ENCODE measurements around the gene USP54. TPM values are rescaled to one million over a fixed set of nuclear protein-coding genes. Genes with fewer than 3 reads are reported as not detected.
A peak's percentile ranks its signal among the peaks of the same experiment; 100 is the strongest.
"Not testable (repeated sequence)": the region's sequence is repeated elsewhere in the genome, so short reads cannot be mapped to it uniquely, and the experiment has no call there.

The USP54 gene, protein sequence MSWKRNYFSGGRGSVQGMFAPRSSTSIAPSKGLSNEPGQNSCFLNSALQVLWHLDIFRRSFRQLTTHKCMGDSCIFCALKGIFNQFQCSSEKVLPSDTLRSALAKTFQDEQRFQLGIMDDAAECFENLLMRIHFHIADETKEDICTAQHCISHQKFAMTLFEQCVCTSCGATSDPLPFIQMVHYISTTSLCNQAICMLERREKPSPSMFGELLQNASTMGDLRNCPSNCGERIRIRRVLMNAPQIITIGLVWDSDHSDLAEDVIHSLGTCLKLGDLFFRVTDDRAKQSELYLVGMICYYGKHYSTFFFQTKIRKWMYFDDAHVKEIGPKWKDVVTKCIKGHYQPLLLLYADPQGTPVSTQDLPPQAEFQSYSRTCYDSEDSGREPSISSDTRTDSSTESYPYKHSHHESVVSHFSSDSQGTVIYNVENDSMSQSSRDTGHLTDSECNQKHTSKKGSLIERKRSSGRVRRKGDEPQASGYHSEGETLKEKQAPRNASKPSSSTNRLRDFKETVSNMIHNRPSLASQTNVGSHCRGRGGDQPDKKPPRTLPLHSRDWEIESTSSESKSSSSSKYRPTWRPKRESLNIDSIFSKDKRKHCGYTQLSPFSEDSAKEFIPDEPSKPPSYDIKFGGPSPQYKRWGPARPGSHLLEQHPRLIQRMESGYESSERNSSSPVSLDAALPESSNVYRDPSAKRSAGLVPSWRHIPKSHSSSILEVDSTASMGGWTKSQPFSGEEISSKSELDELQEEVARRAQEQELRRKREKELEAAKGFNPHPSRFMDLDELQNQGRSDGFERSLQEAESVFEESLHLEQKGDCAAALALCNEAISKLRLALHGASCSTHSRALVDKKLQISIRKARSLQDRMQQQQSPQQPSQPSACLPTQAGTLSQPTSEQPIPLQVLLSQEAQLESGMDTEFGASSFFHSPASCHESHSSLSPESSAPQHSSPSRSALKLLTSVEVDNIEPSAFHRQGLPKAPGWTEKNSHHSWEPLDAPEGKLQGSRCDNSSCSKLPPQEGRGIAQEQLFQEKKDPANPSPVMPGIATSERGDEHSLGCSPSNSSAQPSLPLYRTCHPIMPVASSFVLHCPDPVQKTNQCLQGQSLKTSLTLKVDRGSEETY (N-terminal part only)
- 1 to 10 TPM; 4.6 to 6.2 TPM for total RNA-seq

DNA sequence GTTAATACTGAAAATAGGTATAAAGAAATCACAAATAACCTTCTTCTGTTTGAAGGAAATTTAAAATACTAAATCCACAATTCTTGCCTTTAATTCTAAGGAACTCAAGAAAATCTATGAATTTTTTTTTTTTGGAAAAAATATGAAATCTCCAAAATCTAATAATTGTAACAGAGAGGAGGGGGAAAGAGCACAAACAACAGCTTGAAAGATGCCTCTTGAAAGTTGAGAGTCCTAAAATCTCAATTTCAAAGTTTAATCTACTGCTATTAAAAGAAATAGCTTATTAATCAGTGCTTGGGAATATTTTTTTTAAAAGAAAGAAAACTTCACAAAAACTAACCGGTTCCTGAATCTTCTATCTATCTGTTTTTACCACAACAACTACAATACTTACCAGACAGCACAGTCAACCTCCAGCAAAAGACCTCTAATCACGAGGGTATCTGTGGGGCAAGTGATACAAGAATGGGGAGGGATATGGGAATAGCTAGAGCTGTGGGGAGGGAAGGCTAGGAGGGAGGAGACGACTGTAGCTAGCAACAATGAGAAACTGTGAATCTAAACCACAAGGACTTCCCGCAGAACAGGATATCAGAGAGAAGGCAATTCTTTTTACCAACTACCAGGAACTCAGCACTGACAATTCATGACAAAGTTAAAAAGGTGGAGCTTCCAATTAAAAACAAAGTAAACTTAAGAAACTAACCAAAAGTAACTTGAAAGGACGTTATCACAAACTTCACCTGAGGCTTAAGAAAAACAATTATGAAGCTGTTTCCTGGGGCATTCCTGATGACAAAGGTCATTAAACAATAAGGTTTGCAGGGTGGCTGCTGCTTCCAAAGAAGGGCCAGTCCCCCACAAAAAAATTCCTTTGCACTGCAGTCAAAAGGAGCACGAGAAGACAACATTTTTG, at the start of gene USP54:
Gene USP54 (minus strand): TSS at position 462 of the 919 bp plus-strand sequence. CDS start 15,684 bp downstream, outside the sequence.
- peak; percentile 55 to 73 for ATAC-seq
- Mint-ChIP-seq H3K36me3 (no peaks in the 10 kb centered on the region), H3K9me3 (no peaks in the 10 kb centered on the region), H3K27ac (peak within 1 kb of the TSS; percentile 24 to 68)
- DNase-seq (ENCODE audit: low spot score in 2 of 2), result no peak

DNA sequence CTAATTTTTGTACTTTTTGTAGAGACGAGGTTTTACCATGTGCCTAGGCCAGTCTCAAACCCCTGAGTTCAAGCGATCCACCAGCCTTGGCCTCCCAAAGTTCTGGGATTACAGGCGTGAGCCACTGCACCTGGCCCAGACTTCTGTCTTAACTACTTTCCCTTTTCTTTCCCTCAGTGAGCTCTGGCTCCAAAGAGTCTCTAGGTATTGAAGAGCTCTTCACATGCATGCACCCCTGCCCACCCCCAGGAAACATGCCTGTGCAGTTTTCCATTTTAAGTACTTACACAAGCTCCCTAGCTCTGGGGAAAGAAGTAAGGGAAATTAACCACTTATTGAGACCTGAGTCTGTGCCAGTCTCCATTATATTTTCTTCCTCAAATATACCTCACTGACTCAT, 48.1 kb upstream of the USP54 start:
- Mint-ChIP-seq H3K27ac (no peak overlapping the region), H3K9me3 (no peaks in the 10 kb centered on the region), H3K36me3 (no peaks in the 10 kb centered on the region)
- no peak for ATAC-seq
- DNase-seq (ENCODE audit: low spot score in 2 of 2), result no peak

DNA sequence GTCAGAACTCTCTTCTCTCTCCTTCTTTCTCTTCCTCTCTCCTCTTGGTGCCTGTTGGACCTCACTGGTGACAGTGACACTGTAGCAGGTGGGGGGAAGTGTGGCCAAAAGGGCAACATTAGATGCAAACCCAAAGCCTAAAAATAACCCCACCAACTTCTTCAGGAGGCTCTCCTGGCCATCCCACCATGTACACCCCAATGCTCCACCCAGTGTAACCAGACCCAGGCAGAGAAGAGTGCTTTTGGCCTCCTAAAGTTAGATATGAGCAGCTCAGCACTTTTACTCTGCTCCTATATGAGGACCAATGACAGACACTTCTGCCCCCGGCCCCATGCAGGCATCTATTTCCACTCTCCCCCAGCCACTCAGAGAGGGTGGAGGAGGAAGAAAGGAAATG, 44.6 kb upstream of the USP54 start:
- no peaks in the 10 kb centered on the region for H3K36me3 Mint-ChIP-seq
- no peak overlapping the region for H3K27ac Mint-ChIP-seq
- DNase-seq (ENCODE audit: low spot score in 2 of 2) (no peak), ATAC-seq (no peak)
- no peaks in the 10 kb centered on the region for H3K9me3 Mint-ChIP-seq

DNA sequence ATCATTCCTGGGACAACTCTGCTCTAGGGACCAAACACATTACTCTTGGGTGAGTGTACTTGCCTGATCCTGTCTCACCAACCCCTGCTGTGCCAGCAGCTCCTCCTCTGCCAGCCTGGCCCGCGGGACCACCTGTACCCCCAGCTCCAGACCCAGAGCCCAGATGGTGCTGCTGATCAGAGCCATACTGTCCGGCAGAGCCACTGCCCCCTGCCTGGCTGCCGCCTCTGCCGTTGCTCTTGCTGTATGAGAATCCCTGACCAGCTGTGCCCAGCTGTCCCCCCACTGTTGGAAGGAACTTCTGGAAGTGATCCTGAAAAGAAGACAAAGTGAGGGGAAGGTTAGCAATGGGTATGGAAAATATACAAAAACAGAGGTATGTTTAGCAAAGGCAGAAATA, 43.3 kb upstream of the USP54 start:
- peak in 1 of 2 donors; percentile 35 for DNase-seq (ENCODE audit: low spot score in 2 of 2)
- H3K27ac Mint-ChIP-seq, result no peak overlapping the region
- H3K9me3 Mint-ChIP-seq, result no peaks in the 10 kb centered on the region
- H3K36me3 Mint-ChIP-seq, result no peaks in the 10 kb centered on the region
- ATAC-seq, result no peak

DNA sequence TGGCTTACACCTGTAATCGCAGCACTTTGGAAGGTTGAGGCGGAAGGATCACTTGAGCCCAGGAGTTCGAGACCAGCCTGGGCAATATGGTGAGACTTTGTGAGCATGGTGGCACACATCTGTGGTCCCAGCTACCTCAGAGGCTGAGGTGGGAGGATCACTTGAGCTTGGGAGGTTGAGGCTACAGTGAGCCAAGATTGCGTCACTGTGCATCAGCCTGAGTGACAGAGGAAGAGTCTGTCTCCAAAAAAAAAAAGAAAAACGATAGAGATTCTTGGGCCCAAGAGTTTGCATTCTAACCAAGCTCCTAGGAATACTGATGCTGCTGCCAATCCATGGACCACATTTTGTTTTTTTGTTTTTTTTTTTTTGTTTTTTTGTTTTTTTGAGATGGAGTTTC, 38.0 kb upstream of the USP54 start:
- DNase-seq (ENCODE audit: low spot score in 2 of 2), result no peak
- Mint-ChIP-seq H3K36me3 (peaks cover 7 to 10% of the 10 kb centered on the region in 2 donors), H3K9me3 (no peaks in the 10 kb centered on the region), H3K27ac (no peak overlapping the region)
- no peak for ATAC-seq

DNA sequence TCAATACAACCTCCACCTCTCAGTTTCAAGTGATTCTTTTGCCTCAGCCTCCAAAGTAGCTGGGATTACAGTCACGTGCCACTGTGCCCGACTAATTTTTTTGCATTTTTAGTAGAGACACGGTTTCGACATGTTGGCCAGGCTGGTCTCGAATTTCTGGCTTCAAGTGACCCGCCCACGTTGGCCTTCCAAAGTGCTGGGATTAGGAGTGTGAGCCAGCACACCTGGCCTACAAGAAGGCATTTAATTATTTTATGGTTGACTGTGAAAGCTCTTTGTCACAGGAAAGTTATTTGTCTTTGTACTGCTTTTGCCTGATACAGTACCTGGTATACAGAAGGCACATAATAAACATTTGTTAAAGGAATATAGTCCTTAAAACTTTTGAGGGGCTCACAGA, 37.3 kb upstream of the USP54 start:
- ATAC-seq (no peak), DNase-seq (ENCODE audit: low spot score in 2 of 2) (no peak)
- H3K9me3 Mint-ChIP-seq, result no peaks in the 10 kb centered on the region
- H3K36me3 Mint-ChIP-seq, result peaks cover 7 to 10% of the 10 kb centered on the region in 2 donors
- H3K27ac Mint-ChIP-seq, result no peak overlapping the region

DNA sequence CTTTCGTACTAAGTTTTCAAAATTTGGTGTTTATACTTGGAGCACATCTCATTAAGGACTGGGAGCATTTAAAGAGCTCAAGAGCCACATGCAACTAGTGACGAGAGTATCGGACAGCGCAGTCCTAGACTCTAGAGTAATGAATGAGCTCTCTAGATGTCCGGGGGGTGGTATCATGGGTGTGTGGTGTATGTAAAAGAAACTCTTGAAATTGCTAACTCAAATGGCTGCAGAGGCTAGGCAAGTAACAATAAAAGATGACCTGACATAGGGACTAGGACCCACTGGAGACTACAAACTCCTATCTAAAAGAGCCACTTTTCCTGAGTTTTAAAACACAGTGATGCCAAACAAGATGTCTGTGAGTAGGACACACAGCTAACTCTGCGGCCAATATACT, 36.2 kb upstream of the USP54 start:
- Mint-ChIP-seq H3K36me3 (peaks cover 7 to 10% of the 10 kb centered on the region in 2 donors), H3K9me3 (no peaks in the 10 kb centered on the region), H3K27ac (peak overlapping the region in 1 of 2 donors; percentile 96)

DNA sequence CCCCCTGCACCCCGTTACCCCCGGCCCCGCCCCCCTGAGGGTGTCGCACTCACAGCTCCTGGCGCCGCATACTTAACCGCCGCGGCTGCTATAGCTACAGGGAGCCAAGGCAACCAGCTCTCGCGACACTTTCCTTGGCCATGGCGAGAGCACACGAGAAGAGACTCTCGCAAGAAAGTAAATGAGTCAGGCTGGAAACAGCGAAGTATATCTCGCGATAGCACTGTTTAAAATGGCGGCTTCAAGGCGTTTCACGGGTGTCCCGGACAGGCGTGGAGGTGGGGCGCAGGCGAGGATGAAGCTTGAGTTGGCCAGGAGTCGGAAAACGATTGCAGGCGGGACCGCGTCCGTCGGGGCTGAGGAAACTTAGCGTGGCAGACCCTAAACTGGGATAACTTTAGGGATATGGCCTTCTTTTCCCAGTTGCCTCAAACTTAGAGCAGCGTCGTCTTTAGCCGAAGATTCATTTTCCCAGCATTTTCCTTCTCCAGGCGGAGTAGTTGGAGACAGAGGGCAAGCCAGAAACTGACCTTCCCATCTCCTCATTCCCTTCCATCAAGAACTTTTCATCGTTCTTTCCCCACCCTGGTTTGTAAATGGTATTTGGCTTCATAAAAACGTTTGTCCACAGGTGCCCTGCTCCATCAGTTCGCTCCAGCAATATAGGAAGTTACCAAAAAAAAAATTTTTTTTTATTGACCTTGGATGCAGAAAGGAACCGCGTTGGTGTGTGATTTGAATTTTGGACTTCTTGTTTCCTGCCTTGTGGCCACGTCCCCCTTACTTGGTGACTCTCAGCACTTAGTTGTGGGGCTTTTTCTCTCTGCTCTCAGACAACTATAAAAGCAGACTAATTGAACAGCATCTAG, 35.0 kb upstream of the USP54 start:
- H3K36me3 Mint-ChIP-seq, result peaks cover 7 to 10% of the 10 kb centered on the region in 2 donors
- peak; percentile 88 to 93 for DNase-seq (ENCODE audit: low spot score in 2 of 2)
- peak overlapping the region; percentile 96 to 98 for H3K27ac Mint-ChIP-seq
- H3K9me3 Mint-ChIP-seq, result no peaks in the 10 kb centered on the region
- peak; percentile 99 for ATAC-seq

More for the DNA sequence above, 36.2 kb upstream of the USP54 start:
- ATAC-seq (no peak), DNase-seq (ENCODE audit: low spot score in 2 of 2) (no peak)

DNA sequence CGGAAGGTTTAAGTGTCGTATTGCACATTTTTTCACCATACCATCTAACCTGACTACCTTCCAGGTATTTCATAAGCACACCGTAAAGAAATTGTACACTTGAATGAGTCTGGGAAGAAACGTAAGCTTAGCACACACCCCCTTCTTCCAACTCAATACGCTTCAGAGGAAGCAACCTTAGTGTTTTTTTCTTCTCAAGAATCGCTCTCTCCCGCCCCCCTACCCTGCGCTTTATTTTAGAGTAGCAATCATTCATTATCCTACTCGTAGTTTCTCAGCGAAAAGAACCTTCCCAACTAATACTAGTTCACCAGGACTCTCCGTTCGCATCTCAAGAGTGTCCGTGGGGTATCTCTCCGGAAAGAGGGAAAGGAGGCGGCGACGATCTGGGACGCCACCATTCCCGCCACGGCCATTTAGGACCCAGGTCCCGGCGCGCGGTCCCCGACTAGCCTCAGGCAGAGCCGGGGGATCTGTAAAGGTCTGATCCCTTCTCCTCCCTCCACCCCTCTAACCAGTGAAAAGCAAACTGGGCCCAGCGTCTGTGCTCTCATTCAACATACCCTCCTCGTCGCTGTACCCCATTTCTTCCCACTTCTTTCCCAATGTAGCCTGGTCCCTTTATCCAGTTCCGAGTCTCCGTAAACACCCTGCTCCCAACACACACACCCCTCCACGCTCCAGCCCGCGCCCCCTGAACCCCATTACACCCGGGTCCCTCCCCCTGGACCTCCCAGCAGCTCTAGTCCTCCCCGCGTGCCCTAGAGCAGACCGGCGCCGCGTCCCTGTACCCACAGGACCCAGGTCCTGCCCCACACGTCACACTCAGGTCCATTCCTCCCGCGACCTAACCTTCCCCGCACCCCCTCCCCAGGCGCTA, 34.1 kb upstream of the USP54 start:
- H3K36me3 Mint-ChIP-seq, result peaks cover 7 to 10% of the 10 kb centered on the region in 2 donors
- ATAC-seq (peak; percentile 2 to 71), DNase-seq (ENCODE audit: low spot score in 2 of 2) (no peak)
- H3K9me3 Mint-ChIP-seq, result no peaks in the 10 kb centered on the region
- H3K27ac Mint-ChIP-seq, result peak overlapping the region; percentile 96 to 98

DNA sequence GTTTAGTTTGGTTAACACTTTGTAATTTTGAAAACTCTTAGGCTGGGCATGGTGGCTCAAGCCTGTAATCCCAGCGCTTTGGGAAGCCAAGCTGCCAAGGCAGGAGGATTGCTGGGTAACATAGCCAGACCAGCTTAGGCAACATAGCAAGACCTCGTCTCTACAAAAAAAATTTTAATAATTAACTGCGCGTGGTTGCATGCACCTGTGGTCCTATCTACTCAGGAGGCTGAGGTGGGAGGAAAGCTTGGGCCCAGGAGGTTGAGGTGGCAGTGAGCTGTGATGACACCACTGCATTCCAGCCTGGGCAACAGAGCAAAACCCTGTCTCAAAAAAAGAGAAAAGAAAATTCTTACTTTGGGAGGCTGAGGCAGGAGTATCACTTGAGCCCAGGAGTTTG, 31.9 kb upstream of the USP54 start:
- no peak for DNase-seq (ENCODE audit: low spot score in 2 of 2)
- H3K9me3 Mint-ChIP-seq, result no peaks in the 10 kb centered on the region
- H3K36me3 Mint-ChIP-seq, result peaks cover 7 to 10% of the 10 kb centered on the region in 2 donors
- ATAC-seq, result no peak
- H3K27ac Mint-ChIP-seq, result no peak overlapping the region

DNA sequence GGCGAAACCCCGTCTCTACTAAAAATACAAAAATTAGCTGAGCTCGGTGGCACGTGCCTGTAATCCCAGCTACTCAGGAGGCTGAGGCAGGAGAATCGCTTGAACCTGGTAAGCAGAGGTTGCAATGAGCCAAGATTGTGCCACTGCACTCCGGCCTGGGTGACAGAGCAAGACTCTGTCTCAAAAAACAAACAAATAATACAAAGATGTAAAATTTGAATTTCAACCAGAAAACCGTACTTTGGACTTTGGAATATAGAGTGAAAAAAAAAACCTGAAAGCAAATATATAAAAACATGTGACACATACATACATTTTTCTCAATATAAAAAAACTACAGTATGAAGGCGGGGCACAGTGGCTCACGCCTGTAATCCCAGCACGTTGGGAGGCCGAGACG, 29.8 kb upstream of the USP54 start:
- H3K9me3 Mint-ChIP-seq; H3K36me3 Mint-ChIP-seq; ATAC-seq; H3K27ac Mint-ChIP-seq; DNase-seq (ENCODE audit: low spot score in 2 of 2): not testable (repeated sequence)

DNA sequence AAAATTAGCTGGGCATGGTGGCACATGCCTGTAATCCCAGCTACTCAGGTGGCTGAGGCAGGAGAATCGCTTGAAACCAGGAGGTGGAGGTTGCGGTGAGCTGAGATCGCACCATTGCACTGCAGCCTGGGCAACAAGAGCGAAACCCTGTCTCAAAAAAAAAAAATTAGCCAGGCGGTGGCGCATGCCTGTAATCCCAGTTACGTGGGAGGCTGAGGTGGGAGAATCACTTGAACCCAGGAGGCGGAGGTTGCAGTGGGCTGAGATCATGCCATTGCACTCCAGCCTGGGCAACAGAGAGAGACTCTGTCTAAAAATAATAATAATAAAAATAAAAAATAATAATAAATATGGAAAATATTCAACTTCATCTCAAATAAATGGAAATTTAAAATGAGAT, 26.0 kb upstream of the USP54 start:
- DNase-seq (ENCODE audit: low spot score in 2 of 2); H3K27ac Mint-ChIP-seq; ATAC-seq; H3K9me3 Mint-ChIP-seq; H3K36me3 Mint-ChIP-seq: not testable (repeated sequence)

DNA sequence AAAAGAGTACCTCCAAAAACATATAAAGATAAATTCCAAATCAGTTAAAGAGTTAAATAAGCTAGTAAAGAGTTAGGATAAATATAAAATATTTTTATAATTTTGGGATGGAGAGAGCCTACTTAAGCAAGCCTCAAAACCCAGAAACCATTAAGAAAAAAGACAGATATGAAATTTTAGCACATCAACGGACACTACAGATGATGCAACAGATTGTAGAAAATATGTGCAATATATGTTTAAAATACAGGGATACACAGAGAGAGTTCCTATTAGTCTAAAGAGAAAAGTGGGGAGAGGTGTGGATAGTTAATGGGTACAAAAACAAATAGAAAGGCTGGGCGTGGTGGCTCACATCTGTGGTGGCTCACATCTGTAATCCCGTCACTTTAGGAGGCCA, 23.6 kb upstream of the USP54 start:
- Mint-ChIP-seq H3K9me3 (no peaks in the 10 kb centered on the region), H3K36me3 (no peaks in the 10 kb centered on the region), H3K27ac (no peak overlapping the region)
- DNase-seq (ENCODE audit: low spot score in 2 of 2) (no peak), ATAC-seq (no peak)

DNA sequence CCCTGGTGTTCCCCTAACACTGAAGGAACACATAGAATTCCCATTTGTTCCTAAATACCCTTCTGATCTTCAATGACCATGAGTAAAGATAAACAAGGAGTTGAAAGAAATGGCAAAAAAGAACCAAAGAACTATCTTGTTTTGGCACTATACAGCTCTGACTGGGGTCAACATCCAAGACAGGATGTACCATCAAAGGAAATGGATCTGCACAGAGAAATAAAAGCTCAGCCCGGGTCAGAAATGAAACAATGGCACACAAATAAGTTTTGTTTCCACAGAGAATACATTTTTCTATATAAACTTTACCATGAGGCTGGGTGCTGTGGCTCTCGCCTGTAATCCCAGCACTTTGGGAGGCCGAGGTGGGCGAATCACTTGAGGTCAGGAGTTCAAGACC, 18.0 kb upstream of the USP54 start:
- ATAC-seq, result no peak
- H3K9me3 Mint-ChIP-seq, result no peaks in the 10 kb centered on the region
- no peak overlapping the region for H3K27ac Mint-ChIP-seq
- H3K36me3 Mint-ChIP-seq, result no peaks in the 10 kb centered on the region
- DNase-seq (ENCODE audit: low spot score in 2 of 2), result no peak
